IPS-11a (cell line): Measurements from ENCODE around the gene PDE2A.

Source experiments
- H3K4me3 ChIP-seq: one replicate; pipeline ENCODE4 v1.5.1; 2013; ENCODE audit warnings: low read depth, low read length, control low read depth

PDE2A gene

DNA sequence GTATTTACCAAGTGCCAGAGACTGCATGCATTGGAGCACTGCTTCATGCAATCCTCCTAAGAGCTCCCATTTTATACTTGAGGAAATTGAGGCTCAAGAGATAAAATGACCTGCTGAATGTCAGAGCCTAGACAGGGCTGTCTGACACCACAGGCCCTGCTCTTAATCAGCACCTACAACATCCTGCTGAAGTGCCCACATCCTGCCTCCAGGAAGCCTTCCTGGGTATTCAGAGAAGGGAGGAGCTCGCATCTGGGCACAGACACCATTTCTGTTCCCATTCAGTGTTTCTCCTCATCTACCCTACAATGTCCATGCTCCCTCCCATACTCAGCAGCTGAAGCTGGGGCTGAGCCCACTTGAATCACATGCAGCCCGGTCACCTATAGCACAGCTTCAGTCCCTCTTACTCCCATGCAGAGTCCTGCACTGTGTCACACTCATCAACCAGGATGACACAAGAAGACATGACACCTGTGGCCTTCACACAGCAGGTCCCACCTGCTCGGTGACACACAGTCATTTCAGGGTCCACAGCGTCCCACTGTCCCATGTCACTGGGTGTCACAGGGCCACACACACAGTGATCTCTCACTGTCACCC lies 53.1 kb downstream of the PDE2A start:
- H3K4me3 ChIP-seq = no peak overlapping the region

GRCh38 chr11:72618803-72619202 lies 55.4 kb downstream of the PDE2A start:
- no peak overlapping the region for H3K4me3 ChIP-seq

DNA sequence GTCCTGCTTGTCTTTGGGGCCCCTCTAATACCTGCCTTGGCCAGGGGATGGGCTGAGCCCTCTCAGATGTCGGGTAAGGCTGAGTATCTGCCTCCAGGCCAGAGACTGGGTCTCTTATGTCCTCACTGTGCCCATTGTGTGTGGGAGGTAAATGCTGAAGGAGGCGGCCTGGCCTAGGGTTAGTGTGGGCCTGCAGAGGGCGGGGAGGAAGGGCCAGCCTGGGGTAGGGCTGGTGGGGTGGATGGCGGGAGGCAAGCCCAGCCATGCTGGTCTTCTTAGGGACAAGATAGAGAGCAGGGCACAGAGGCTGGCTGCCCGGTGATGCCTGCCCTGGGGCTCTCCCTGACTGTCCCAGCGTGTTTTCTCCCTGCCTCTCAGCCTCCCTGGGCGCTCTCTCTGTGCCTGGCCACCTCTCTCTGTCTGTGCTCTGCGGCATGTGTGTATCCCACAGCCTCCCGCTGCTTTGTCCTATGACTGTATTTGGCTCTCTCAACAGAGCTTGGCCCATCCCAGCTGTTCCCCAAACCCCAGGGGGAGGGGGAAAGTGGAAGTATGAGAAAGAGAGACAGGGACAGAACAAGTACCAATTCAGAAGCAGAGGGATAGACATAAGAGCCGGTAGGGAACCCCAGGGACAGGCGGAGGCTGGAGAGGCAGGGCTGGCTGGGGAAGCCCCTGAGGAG lies 57.0 kb downstream of the PDE2A start:
- no peak overlapping the region for H3K4me3 ChIP-seq

DNA sequence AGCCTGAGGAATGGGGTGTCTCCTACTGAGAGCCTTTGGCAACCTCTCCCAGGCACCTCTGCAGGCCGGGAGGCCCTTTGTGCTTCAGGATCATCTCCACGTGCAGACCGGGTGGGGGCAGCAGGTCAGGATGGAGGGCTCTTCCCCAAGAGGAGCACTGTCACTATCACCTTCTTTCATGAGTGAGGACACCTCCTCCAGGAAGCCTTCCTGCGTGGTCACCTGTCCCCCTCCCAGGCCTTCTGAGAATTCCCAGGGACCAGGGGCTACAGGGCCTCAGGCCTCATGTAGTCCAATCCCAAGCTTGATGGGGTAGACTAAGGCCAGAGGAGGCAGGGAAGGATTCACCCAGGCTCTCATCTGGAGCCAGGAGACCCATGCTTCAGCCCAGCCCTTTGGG lies 57.6 kb downstream of the PDE2A start:
- no peak overlapping the region for H3K4me3 ChIP-seq

DNA sequence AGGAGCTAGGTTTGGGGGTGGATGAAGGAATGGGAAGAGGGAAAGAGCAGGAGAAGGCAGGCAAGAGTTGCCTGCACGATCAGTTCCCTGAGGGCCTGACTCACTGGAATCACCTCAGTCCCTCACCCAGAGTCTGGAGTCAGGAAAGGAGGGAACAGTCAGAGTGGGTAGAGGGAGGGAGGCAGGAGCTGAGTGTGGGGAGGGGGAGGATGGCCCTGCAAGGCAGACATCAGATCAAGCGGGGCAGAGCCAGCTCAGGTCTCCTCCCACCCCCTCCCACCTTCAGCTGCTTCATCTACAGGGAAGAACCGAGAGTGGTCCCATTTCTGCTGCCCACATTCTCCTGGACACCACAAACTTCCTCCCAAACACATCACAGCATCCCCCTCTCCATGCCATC lies 58.9 kb downstream of the PDE2A start:
- H3K4me3 ChIP-seq = no peak overlapping the region

DNA sequence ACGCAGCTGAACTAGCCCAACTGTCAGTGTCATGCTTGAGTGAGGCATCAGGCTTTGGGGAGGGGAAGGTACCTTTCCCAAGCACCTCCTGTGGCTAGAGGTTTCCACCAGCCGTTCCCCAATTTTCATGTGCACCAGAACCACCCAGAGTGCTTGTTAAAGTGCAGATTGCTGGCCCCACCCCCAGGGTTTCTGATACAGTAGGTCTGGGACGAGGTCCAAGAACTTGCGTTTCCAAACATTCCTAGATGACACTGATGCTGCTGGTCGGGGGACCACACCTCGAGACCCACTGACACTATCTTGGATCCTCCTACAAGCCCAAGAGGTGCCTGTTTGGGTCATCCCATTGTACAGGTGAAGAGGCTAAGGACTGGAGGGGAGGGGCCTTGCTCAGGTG lies 59.8 kb downstream of the PDE2A start:
- H3K4me3 ChIP-seq = no peak overlapping the region

DNA sequence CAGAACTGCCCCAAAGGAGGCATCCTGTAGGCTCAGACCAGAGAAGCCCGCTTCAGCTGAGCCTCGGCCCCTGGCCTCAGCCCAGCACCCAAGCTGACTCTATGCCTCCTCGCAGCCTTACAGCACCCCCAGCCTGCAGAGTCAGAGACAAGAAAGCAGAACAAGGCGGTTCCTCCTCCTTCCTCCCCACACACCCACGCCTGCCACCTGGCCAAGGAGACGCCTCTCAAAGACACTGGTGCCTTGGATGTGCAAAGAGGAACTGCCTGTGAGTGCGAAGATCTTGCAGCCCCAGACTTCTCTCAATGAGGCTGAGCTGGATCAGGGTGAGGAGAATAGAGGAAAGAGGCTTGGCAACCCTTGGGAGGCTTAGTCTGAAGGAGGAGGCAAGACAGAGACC lies 60.2 kb downstream of the PDE2A start:
- no peak overlapping the region for H3K4me3 ChIP-seq

DNA sequence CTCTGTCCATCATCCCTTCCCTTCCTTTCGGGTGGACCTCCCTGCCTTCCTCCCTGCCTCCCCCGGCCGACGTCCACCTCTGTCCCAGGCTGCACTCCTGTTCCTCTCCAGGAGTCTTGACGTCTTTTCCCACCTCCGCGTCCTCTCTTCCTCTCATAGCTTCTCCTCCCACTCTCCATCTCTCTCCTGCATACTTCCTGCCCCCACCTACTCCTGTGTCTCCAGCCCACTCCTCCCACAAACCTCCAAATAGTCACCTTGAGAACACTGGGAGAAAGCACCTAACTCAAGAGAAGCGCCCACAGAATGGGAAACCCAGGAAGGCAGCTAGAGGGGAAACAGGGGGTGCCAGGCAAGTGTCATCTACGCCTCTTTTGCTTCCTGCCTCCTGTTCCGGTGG lies 60.8 kb downstream of the PDE2A start:
- no peak overlapping the region for H3K4me3 ChIP-seq

- no peak overlapping the region for H3K4me3 ChIP-seq
These were observed 64.7 kb downstream of the PDE2A start for GRCh38 chr11:72609476-72609875.

DNA sequence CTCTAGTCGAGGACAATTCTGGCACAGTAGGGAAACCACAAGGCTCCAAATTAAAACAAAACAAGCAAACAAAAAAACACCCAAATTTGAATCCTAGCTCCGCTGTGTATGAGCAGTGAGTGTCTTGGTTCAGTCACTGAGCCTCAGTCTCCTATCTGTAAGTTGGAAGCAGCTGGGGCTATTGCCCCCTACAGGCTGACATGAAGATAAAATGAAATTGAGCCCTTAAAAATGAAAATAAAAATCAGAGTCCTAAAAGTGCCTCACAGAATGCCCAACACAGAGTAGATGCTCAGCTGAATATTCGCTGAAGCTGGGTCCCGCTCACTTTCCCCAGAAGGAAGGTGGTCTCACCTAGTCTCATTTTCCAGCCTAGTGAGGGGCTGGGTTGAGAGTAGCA lies 65.2 kb downstream of the PDE2A start:
- H3K4me3 ChIP-seq = no peak overlapping the region

GRCh38 chr11:72607496-72607895 lies 66.7 kb downstream of the PDE2A start:
- H3K4me3 ChIP-seq = no peak overlapping the region

DNA sequence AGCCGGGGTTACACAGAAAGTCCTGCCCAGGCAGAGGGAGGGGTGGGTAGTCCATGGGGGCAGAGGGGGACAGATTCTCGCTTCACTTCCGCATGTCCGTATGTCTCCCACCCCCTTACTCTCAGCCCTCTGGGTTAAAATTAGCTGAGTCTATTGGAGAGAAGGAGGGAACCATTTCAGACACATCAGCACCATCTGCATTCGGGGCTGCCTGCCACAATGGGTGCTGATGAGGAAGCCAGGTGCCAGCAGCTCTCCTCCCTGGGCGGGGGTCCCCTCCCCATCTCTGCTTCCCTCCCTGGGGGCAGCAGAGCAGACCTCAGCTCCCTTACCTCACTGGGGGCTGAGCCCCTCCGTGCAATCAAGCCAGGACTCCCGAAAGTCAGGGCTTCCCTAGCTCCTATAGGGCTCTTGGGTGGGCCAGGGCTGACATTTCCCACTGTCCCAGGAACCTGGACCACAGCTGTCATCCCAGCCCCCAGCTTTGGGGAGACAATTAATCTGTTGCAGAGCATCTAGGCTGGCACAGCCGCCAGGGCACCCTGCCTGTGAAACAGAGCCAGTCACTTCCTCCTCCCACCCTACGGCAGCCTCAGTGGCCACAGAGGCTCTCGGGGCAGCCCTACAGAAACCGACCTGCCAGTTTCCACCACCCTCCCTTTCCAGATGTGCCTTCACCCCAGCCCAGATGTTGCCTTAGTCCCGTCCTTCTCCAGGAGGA lies 67.3 kb downstream of the PDE2A start:
- no peak overlapping the region for H3K4me3 ChIP-seq

GRCh38 chr11:72605973-72606747 lies 68.1 kb downstream of the PDE2A start:
- H3K4me3 ChIP-seq = no peak overlapping the region

DNA sequence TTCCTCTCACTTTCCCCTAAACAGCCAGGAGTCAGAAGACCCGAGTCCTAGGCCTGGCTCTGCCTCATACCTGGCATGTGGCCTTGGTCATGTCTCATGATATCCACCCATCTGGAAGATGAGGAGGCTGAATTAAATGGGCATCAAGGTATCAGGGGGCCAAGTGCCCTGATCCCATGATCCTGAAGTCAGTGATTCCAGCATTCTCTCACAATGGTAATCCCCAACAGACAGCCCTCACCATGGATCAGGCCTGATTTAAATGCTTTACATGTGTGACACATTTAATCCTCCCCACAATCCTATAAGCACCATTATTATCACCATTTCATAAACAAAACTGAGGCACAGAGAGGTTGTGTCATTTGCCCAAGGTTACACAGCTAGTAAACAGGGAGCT lies 70.0 kb downstream of the PDE2A start:
- H3K4me3 ChIP-seq = no peak overlapping the region

GRCh38 chr11:72602250-72602904 lies 71.8 kb downstream of the PDE2A start:
- H3K4me3 ChIP-seq = no peak overlapping the region

DNA sequence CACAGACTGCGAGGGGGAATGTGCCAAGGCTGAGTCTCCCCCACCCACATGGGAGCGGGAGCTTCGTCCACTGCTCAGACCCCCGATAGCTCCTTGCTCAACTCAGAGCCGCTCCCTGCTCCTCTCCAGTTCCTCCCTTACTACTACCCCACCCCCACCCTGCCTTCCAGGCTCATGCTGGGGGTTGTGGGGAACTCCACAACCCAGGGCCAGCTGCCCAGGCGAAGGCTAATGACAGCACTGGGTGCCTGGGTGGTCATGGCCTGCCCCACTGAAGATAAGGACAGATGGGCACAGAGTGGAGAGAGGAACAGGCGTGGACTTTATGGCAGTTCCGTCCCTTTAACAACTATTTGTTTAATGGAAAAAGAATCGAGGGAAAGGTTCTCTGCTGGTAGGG lies 73.7 kb downstream of the PDE2A start:
- H3K4me3 ChIP-seq = no peak overlapping the region

DNA sequence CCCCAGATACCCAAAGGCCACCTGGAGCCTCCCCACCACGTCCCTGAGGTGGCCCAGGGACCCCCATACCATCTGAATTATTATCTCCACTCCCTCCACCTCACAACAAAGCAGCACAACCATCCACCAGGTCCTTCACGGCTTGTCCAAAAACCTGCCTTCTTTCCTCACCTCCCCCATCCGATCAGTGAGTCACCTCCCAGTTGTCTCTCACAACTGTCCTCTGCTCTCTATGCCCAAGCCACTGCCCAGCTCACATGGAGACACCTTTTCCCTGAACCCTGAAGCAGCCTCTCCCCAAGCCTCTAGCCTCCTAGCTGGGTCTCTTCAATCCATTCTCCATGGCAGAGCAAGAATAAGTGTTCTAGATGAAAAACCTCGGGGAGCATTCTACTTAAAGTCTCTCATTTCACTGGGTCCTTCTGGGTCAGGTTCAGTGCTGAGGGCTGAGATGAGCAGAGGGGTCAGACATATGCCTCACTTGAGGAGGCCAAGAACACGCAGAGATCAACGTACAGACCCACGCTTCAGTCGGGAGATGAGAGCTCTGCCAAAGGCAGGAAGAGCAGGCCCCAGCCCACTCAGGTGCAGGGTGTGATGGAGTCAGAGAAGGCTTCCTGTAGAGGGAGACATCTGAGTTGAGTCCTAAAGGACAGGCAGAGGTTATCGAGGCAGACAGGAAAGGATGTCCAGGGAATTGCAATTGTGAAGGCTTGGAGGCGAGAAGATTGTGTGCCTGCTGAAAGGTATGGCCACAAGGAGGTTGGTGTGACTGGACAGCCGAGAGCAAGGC lies 74.7 kb downstream of the PDE2A start:
- no peak overlapping the region for H3K4me3 ChIP-seq

DNA sequence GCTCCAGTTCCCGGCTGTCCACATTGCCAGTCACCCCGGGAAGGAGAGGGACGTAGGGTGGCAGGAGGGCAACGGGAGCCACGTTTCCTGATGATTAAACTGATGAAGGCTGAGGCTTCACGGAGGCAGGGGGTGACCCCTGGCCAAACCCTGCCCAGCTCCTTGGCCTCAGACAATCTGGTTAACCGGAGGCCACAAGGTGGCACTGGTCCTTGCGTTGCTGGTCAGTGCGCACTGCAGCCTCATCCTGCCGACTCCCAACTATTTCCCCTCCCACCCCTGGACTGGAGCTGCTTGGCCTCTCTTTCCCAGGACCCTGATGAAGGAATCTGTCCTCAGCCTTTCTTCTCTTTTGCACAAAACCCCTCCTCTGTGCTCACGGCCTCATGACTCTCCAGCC lies 75.3 kb downstream of the PDE2A start:
- H3K4me3 ChIP-seq = no peak overlapping the region

DNA sequence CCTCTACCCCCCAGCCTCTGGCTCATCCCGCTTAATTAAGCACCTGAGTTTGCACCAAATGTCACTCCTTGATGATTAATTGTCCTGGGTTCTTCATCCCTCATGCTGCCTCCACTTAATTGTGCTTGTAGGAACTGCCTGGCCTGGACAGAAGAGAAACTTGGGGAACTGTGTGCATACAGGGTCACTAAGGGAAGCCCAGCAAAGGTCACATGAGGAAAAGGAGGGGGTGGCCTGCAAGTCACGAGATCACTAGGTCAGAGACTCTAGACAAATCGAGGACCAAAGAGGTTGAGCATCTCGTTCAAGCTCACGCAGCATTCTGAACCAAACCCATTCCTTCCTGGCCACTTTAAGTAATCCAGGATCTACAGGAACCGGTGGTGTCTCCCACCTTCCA lies 75.8 kb downstream of the PDE2A start:
- no peak overlapping the region for H3K4me3 ChIP-seq

DNA sequence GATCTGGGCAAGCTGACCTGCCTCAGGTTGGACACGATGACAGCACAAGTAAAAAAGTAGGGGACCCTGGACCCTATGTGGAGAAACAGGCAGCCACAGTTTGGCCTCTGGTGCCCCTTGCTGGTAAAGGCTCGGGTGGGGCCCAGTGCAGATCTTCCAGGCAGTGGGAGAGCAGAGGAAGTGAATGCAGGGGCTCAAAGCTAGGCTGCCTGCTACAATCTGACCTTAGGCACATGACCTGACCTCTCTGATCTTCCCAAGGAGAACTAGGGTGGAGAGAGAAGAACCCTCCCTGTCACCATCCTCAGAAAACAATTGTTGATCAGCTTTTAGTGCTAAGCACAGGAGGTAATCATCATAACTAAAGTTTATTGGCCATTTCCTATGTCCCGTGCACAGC lies 76.5 kb downstream of the PDE2A start:
- no peak overlapping the region for H3K4me3 ChIP-seq
